GM18502 (cell line): ENCODE results near the gene OLFM2.
"Not testable (repeated sequence)": the region's sequence is repeated elsewhere in the genome, so short reads cannot be mapped to it uniquely, and the experiment has no call there.

Experiments used
- ATAC-seq: cut with Tn5 transposase; IDR thresholded peaks from one replicate; pipeline ENCODE4 v1.9.1; 2021; ENCODE audit warnings: mild to moderate bottlenecking; ENCODE audit not compliant: unreplicated experiment, poor library complexity

Gene OLFM2

GRCh38 chr19:9842834-9843625, 93.3 kb downstream of the OLFM2 start:
- ATAC-seq: no peak

- no peak for ATAC-seq
These were observed 96.9 kb downstream of the OLFM2 start for GRCh38 chr19:9839415-9839814.

- ATAC-seq: no peak
These were observed 98.0 kb downstream of the OLFM2 start for GRCh38 chr19:9838324-9838723.

- ATAC-seq: no peak
These were observed 100.3 kb downstream of the OLFM2 start for GRCh38 chr19:9836021-9836420.

GRCh38 chr19:9835507-9835949, 100.8 kb downstream of the OLFM2 start:
- peak; percentile 25 for ATAC-seq

GRCh38 chr19:9834726-9835506, 101.4 kb downstream of the OLFM2 start, which contains the start of gene PIN1:
Gene PIN1 (plus strand): TSS chr19:9835318. CDS start chr19:9835345, 27 bp downstream.
- peak; percentile 96 for ATAC-seq

- ATAC-seq: no peak
These were observed 102.0 kb downstream of the OLFM2 start for GRCh38 chr19:9834307-9834725.

GRCh38 chr19:9828551-9829063, 107.7 kb downstream of the OLFM2 start:
- no peak for ATAC-seq

- peak; percentile 80 for ATAC-seq
These were observed 108.8 kb downstream of the OLFM2 start, which contains the start of gene UBL5 for GRCh38 chr19:9827289-9828238. Gene UBL5 (plus strand): TSS chr19:9827918. CDS start chr19:9828338, 420 bp downstream.

GRCh38 chr19:9823816-9824215, 112.5 kb downstream of the OLFM2 start:
- no peak for ATAC-seq

- not testable (repeated sequence) for ATAC-seq
These were observed 116.3 kb downstream of the OLFM2 start for GRCh38 chr19:9820034-9820433.

- no peak for ATAC-seq
These were observed 116.8 kb downstream of the OLFM2 start for GRCh38 chr19:9819596-9819909.

- peak; percentile 83 for ATAC-seq
These were observed 117.3 kb downstream of the OLFM2 start, which contains the start of gene FBXL12 for GRCh38 chr19:9818734-9819595. Gene FBXL12 (minus strand): TSS chr19:9819079. CDS start chr19:9818813, 266 bp downstream.

- no peak for ATAC-seq
These were observed 118.1 kb downstream of the OLFM2 start for GRCh38 chr19:9818175-9818733.

- ATAC-seq: no peak
These were observed 125.2 kb downstream of the OLFM2 start for GRCh38 chr19:9811139-9811538.

- no peak for ATAC-seq
These were observed 127.2 kb downstream of the OLFM2 start for GRCh38 chr19:9808855-9809824.

GRCh38 chr19:9806803-9807202, 129.5 kb downstream of the OLFM2 start:
- no peak for ATAC-seq
